ACC112 (cell line): Measurements from ENCODE around the gene RRBP1.

Experiments used
- H2AFZ ChIP-seq: fragments of 200-600 bp; sonication (generic); one replicate; pipeline ENCODE4 v1.6.0; 2017; ENCODE audit warnings: antibody characterized with exemption, low read length; ENCODE audit not compliant: unreplicated experiment
- H3K27ac ChIP-seq: fragments of 200-600 bp; sonication (generic); 2 replicates; pipeline ENCODE4 v1.5.1; 2014; ENCODE audit warnings: low read depth, mild to moderate bottlenecking, antibody characterized with exemption, low read length, moderate library complexity
- H3K27me3 ChIP-seq: fragments of 200-600 bp; sonication (generic); 2 replicates; pipeline ENCODE4 v1.6.1; 2014; ENCODE audit warnings: mild to moderate bottlenecking, antibody characterized with exemption, low read length, moderate library complexity, mixed read lengths; ENCODE audit not compliant: insufficient read depth
- H3K36me3 ChIP-seq: fragments of 200-600 bp; sonication (generic); 2 replicates; pipeline ENCODE4 v1.6.1; 2016; ENCODE audit warnings: mild to moderate bottlenecking, antibody characterized with exemption, low read length, moderate library complexity, mixed read lengths; ENCODE audit not compliant: insufficient read depth
- H3K4me1 ChIP-seq: fragments of 200-600 bp; sonication (generic); one replicate; pipeline ENCODE4 v1.6.1; 2016; ENCODE audit warnings: low read length, mixed read lengths; ENCODE audit not compliant: insufficient read depth, unreplicated experiment, control insufficient read depth
- H3K4me3 ChIP-seq: fragments of 200-600 bp; sonication (generic); 2 replicates; pipeline ENCODE4 v1.5.1; 2014; ENCODE audit warnings: mild to moderate bottlenecking, low read depth, low read length
- H3K79me2 ChIP-seq: fragments of 200-600 bp; sonication (generic); one replicate; pipeline ENCODE4 v1.6.0; 2016; ENCODE audit warnings: low read length; ENCODE audit not compliant: control insufficient read depth, unreplicated experiment, insufficient read depth

RRBP1 gene

GRCh38 chr20:17619351-17620093 is 62.5 kb downstream of the RRBP1 start:
- Histone ChIP-seq H3K79me2 (no peaks in the 10 kb centered on the region), H3K27me3 (no peaks in the 10 kb centered on the region), H3K36me3 (peaks cover 18% of the 10 kb centered on the region; the same call in 1 of the 2 replicates), H3K27ac (no peak overlapping the region), H3K4me1 (no peaks in the 10 kb centered on the region), H2AFZ (no peak overlapping the region), H3K4me3 (no peak overlapping the region)

- Histone ChIP-seq H2AFZ (no peak overlapping the region), H3K27me3 (no peaks in the 10 kb centered on the region), H3K27ac (no peak overlapping the region), H3K4me1 (no peaks in the 10 kb centered on the region), H3K36me3 (peaks cover 17% of the 10 kb centered on the region; the same call in 1 of the 2 replicates), H3K79me2 (no peaks in the 10 kb centered on the region), H3K4me3 (no peak overlapping the region)
These were observed 63.4 kb downstream of the RRBP1 start for GRCh38 chr20:17618673-17619013.

- Histone ChIP-seq H3K79me2 (no peaks in the 10 kb centered on the region), H2AFZ (no peak overlapping the region), H3K36me3 (peaks cover 17% of the 10 kb centered on the region; the same call in 1 of the 2 replicates), H3K4me3 (no peak overlapping the region), H3K27me3 (no peaks in the 10 kb centered on the region), H3K27ac (no peak overlapping the region), H3K4me1 (no peaks in the 10 kb centered on the region)
These were observed 64.0 kb downstream of the RRBP1 start for GRCh38 chr20:17617868-17618672.

- Histone ChIP-seq H3K27ac (no peak overlapping the region), H3K4me1 (no peaks in the 10 kb centered on the region), H3K36me3 (peaks cover 17% of the 10 kb centered on the region; the same call in 1 of the 2 replicates), H2AFZ (no peak overlapping the region), H3K4me3 (no peak overlapping the region), H3K27me3 (no peaks in the 10 kb centered on the region), H3K79me2 (no peaks in the 10 kb centered on the region)
These were observed 64.7 kb downstream of the RRBP1 start for GRCh38 chr20:17617212-17617867.

- Histone ChIP-seq H3K27me3 (no peaks in the 10 kb centered on the region), H3K27ac (no peak overlapping the region), H3K4me1 (no peaks in the 10 kb centered on the region), H2AFZ (no peak overlapping the region), H3K4me3 (no peak overlapping the region), H3K79me2 (no peaks in the 10 kb centered on the region), H3K36me3 (peaks cover 17% of the 10 kb centered on the region; the same call in 1 of the 2 replicates)
These were observed 65.4 kb downstream of the RRBP1 start for GRCh38 chr20:17616480-17617211.

GRCh38 chr20:17615645-17616479 is 66.2 kb downstream of the RRBP1 start:
- no peak overlapping the region for H2AFZ ChIP-seq
- no peaks in the 10 kb centered on the region for H3K79me2 ChIP-seq
- H3K36me3 ChIP-seq = peaks cover 17% of the 10 kb centered on the region; the same call in 1 of the 2 replicates
- H3K27me3 ChIP-seq = no peaks in the 10 kb centered on the region
- no peak overlapping the region for H3K27ac ChIP-seq
- no peak overlapping the region for H3K4me3 ChIP-seq
- no peaks in the 10 kb centered on the region for H3K4me1 ChIP-seq

GRCh38 chr20:17614812-17615644 is 67.0 kb downstream of the RRBP1 start:
- Histone ChIP-seq H3K36me3 (peaks cover 12% of the 10 kb centered on the region; the same call in 1 of the 2 replicates), H3K79me2 (no peaks in the 10 kb centered on the region), H3K27ac (no peak overlapping the region), H3K4me3 (no peak overlapping the region), H3K4me1 (no peaks in the 10 kb centered on the region), H3K27me3 (no peaks in the 10 kb centered on the region), H2AFZ (no peak overlapping the region)

- Histone ChIP-seq H2AFZ (no peak overlapping the region), H3K27ac (no peak overlapping the region), H3K27me3 (no peaks in the 10 kb centered on the region), H3K79me2 (no peaks in the 10 kb centered on the region), H3K36me3 (peaks cover 8% of the 10 kb centered on the region; the same call in 1 of the 2 replicates), H3K4me3 (no peak overlapping the region), H3K4me1 (no peaks in the 10 kb centered on the region)
These were observed 67.7 kb downstream of the RRBP1 start for GRCh38 chr20:17614176-17614811.
